HG03196 (cell line): ENCODE results near the gene FARS2.

Experiments
- ATAC-seq: cut with Tn5 transposase; IDR thresholded peaks from one replicate; pipeline ENCODE4 v1.9.1; 2021; ENCODE audit not compliant: unreplicated experiment

The FARS2 gene

GRCh38 chr6:5817869-5818268, 556.6 kb downstream of the FARS2 start:
- ATAC-seq, result no peak

GRCh38 chr6:5818959-5819358, 557.6 kb downstream of the FARS2 start:
- no peak for ATAC-seq
